Effector CD8-positive, alpha-beta T cell (primary cell): ENCODE data around the gene CBX6.

ENCODE experiments used
- DNase-seq: peaks from one replicate; lab custom pipeline; 2025; lab: John Stamatoyannopoulos, UW

CBX6 gene

GRCh38 chr22:38840129-38840528, 31.9 kb downstream of the CBX6 start:
- DNase-seq: no peak

- no peak for DNase-seq
Measured at GRCh38 chr22:38839686-38840085, 32.3 kb downstream of the CBX6 start.

- DNase-seq: no peak
Measured at GRCh38 chr22:38837414-38837928, 34.5 kb downstream of the CBX6 start.

- no peak for DNase-seq
Measured at GRCh38 chr22:38835888-38836301, 36.1 kb downstream of the CBX6 start.

GRCh38 chr22:38834991-38835390, 37.0 kb downstream of the CBX6 start:
- DNase-seq: no peak

- no peak for DNase-seq
Measured at GRCh38 chr22:38834215-38834953, 37.6 kb downstream of the CBX6 start.

- no peak for DNase-seq
Measured at GRCh38 chr22:38833061-38833460, 39.0 kb downstream of the CBX6 start.

GRCh38 chr22:38832005-38832978, 39.7 kb downstream of the CBX6 start:
- DNase-seq: no peak

GRCh38 chr22:38831166-38831945, 40.7 kb downstream of the CBX6 start:
- DNase-seq: no peak

- DNase-seq: no peak
Measured at GRCh38 chr22:38830845-38831108, 41.2 kb downstream of the CBX6 start.

- DNase-seq: no peak
Measured at GRCh38 chr22:38830026-38830844, 41.8 kb downstream of the CBX6 start.

- DNase-seq: no peak
Measured at GRCh38 chr22:38829485-38829884, 42.5 kb downstream of the CBX6 start.

GRCh38 chr22:38828616-38829205, 43.3 kb downstream of the CBX6 start:
- no peak for DNase-seq

- no peak for DNase-seq
Measured at GRCh38 chr22:38828191-38828590, 43.8 kb downstream of the CBX6 start.

GRCh38 chr22:38827510-38827909, 44.5 kb downstream of the CBX6 start:
- DNase-seq: no peak

- no peak for DNase-seq
Measured at GRCh38 chr22:38826801-38827200, 45.2 kb downstream of the CBX6 start.

- no peak for DNase-seq
Measured at GRCh38 chr22:38826386-38826785, 45.6 kb downstream of the CBX6 start.

GRCh38 chr22:38824585-38824984, 47.4 kb downstream of the CBX6 start:
- no peak for DNase-seq

- no peak for DNase-seq
Measured at GRCh38 chr22:38823637-38824036, 48.4 kb downstream of the CBX6 start.

- no peak for DNase-seq
Measured at GRCh38 chr22:38823076-38823475, 48.9 kb downstream of the CBX6 start.

GRCh38 chr22:38820020-38820419, 52.0 kb downstream of the CBX6 start:
- DNase-seq: no peak
